ENCODE results near the gene TRUB2.

TRUB2 gene

GRCh38 chr9:128262687-128263086 is 59.6 kb downstream of the TRUB2 start:
- no peak for DNase-seq

- no peak for DNase-seq
Measured at GRCh38 chr9:128260340-128260739, 61.9 kb downstream of the TRUB2 start.

GRCh38 chr9:128259156-128259555 is 63.1 kb downstream of the TRUB2 start:
- no peak for DNase-seq

- DNase-seq = no peak
Measured at GRCh38 chr9:128258326-128258725, 63.9 kb downstream of the TRUB2 start.

- no peak for DNase-seq
Measured at GRCh38 chr9:128257907-128258306, 64.3 kb downstream of the TRUB2 start.

GRCh38 chr9:128257086-128257825 is 65.0 kb downstream of the TRUB2 start:
- DNase-seq = no peak
